Stimulated activated naive CD4-positive, alpha-beta T cell treated with Interleukin-2 at 50 U/mL for 16 hours (primary cell): ENCODE data around the gene CNTNAP4.

ENCODE experiments used
- DNase-seq: peaks from one replicate; lab custom pipeline; 2025; lab: John Stamatoyannopoulos, UW

Gene CNTNAP4

GRCh38 chr16:76276745-76277438, at the start of gene CNTNAP4:
CNTNAP4 (plus strand) TSS chr16:76277401; CDS start chr16:76277663, 262 bp downstream.
- DNase-seq, result no peak

- no peak for DNase-seq
These were observed 48.6 kb upstream of the CNTNAP4 start for GRCh38 chr16:76228546-76229146.

- DNase-seq, result no peak
These were observed 44.5 kb upstream of the CNTNAP4 start for GRCh38 chr16:76232704-76233103.

DNA sequence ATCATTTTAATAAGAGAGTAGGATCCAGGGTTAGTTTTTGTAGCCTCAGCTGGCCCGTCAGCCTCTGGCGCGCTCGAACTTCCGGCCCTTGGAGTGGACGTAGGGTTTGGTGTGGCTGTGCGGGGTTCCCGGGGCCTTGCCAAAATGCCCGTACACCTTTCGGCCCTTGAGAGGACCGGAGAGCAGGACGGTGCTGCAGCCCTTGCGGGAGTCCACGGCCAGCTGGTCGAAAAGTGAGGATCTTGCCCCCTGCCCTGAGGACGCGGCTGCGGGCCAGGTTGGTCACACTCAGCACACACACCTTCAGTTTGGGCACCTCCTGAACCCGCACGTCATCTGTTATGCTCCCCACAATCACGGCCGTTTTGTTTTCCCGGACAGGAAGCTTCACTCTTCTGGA, 42.2 kb upstream of the CNTNAP4 start:
- no peak for DNase-seq

GRCh38 chr16:76235426-76235825, 41.8 kb upstream of the CNTNAP4 start:
- no peak for DNase-seq

DNA sequence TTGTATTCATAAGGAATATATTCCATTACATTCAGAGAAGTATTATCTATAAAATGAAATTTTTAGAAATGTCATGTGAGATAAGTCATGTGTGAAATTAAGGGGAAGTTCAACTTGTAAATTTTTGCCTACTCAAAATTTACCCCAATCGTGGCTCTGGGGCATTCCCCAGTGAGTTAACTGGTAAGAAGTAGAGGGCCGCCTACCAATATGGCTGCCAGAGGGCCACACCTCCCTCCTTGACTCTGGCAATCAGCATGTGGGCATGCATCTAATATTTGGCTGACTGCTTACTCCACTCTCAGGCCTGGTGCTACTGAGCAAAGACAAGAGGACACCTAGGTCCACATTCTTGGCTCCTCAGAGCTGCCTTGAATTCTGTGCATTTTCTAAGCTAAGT, 39.7 kb upstream of the CNTNAP4 start:
- DNase-seq, result no peak

GRCh38 chr16:76241755-76242154, 35.4 kb upstream of the CNTNAP4 start:
- DNase-seq, result no peak

GRCh38 chr16:76243620-76244019, 33.6 kb upstream of the CNTNAP4 start:
- no peak for DNase-seq

DNA sequence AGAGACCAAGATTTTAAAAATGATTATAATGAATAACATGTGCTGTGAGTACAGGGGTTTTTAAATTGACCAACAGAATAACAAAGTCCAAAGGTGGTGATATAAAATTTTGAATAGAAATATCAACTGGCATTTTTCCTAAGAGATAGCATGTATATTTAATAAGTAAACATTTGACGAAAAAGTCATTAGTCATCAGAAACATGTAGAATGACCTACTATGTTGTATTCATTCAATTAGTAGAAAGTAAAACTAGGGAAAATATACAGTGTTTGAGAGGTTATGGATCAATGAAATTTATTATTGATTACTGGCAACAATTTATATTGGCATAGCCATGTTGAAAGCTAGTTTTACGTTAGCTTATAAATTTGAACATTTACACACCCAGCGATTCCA, 30.6 kb upstream of the CNTNAP4 start:
- DNase-seq, result no peak

DNA sequence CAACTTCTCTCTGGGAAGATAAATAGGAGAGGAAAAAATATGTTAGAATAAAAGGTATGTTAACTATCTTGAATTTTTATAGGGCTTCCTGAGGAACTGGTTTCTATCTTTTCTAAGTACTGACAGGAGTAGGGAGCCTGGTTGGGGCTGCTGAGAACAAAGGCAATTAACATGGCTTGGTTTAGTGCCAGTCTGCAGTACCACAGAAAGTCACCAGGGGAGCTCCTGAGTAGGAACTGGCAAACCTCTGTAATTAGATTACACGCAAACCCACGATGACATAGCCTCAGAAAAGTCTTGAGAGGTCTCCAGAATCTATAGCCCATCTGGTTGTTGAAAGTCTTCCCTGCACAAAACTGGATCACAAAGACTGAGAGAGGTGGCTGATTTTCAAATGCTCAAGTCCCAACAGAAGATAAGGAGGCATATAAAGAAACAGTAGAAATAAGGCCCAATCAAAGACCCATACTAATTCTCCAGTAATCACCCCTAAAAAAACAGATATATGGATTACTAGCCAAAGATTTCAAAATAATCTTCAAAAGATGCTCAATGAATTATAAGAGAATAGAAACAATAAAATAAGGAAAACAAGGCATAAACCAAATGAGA, 11.7 kb upstream of the CNTNAP4 start:
- DNase-seq, result no peak

DNA sequence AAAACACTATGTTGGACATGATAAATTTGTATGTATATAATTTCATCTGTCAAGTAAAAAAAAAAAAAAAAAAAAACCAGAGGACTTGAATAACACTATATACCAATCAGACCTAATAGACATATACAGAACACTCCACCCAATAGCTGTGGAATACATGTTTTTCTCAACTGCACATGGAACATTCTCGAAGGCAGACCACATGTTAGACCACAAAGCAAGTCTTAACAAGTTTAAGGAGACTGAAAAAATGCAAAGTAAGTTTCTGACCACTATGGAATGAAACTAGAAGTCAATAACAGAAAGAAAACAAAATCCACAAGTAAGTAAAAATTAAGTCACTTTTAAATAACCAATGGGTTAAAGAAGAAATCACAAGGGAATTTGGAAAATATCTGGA, 8.4 kb upstream of the CNTNAP4 start:
- no peak for DNase-seq

DNA sequence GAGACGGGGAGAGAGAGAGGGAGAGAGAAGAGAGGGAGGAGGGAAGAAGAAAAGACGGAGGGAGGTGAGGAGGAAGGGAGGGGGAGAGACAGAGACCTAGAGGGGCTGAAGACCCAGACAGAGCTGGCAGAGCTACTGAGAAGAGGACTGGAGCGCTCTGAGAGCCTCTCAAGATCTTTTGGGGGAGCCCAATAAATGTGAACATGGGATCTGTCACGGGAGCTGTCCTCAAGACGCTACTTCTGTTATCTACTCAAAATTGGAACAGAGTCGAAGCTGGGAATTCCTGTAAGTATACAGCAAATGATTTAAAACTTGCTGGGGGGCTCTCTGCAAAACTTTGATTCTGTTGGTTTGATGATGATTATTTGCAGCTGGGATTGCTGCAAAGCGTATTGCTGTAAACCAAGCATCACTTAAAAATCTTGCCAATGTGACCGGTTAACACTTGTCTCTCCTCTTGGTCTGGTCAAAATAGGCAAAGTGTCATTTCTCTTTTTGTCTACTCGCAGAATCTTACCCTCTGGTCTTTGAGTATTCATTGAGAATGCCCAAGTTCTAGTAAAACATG, 344 bp downstream of the CNTNAP4 start:
- no peak for DNase-seq

DNA sequence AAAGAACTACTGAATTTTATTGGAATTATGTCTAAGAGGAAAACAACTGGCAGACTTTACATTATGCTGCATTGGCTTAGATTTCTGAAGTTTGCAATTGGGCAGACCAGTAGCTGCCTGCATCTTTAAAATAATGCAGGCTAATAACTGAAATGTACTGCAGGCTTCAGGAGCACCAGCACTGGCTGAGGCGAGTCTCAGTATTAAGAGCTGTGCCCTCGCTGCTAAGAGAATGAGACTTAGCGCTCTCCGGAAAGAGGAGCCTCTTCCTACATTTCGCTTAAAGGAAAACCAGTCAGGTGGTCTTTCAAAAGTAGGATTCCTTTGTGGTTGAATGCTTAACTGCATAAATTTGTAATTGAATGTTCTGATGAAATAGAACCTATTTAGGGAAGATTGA, 885 bp downstream of the CNTNAP4 start:
- no peak for DNase-seq

DNA sequence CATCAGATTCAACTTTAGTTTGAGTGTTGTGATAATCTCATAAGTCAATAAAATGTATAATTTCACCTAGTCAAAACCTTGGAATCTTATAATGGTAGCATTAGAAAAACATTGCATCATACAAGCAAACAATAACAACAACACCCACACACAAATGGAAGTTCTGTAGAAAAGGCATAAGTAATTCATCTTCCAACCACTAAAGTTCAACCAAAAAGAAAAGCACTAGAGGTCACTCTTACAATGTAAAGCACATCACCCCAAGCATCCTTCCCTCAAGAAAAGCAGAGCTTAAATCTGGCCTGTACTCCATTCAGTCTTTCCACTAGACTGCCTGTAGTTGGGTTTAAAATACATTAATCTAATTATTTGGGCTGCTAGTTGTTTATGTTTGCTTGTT, 1.8 kb downstream of the CNTNAP4 start:
- DNase-seq, result no peak

DNA sequence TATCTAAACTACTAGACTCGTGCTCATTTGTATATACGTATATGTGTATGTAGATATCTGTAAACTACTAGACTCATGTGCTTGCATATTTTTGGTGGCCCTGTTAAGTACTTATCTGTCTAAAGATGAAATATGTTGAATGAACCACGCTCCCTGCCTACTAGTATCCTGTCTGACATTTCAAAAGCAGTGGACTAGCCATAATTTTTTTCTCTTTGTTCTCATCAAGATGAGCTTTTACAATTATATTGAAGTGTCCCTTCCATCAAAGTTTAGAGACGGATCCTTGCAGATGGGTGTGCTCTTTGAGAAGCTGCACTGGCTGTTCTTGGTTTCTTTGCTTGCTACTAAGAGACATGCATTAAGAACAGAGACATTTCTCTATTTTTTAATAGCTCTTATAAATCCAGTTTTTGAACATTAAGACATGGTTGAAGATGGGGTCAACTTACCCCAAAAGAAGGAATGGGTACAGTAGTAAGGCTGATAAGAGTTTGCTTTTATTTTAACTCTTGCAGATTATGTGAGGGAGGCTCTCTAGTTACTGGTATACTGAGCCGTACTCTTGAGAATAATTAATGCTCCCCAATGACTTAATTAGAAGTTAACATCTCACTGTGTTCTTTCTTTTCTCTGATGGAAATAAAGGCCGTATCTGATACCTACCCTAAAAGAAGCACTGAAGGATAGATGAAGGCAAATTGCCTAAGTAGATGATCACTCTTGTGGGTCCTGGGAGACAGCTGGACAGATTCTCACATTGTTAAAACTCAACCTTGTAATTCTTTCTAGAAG, 3.4 kb downstream of the CNTNAP4 start:
- no peak for DNase-seq

- DNase-seq, result no peak
These were observed 10.3 kb downstream of the CNTNAP4 start for GRCh38 chr16:76287466-76287865.

DNA sequence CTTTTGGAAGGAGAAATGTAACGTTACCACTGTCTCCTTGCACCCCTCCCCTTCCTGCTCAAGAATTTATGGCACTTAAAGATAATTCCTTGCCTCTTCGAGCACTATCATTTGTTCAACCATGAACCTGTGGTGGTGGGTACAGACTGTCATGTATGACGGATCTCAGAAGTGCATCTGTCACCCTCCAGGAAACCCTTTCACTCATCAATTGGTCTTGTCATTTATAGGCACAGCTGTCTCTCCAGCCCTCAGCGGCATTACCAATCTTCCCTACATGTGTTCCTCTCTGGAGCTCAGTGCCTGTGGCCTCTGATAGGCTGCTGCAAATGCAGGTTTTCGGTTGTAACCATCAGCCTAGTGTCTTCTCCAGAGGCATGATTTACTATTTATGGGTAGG, 15.0 kb downstream of the CNTNAP4 start:
- no peak for DNase-seq

GRCh38 chr16:76293980-76294379, 16.8 kb downstream of the CNTNAP4 start:
- DNase-seq, result no peak

- no peak for DNase-seq
These were observed 17.4 kb downstream of the CNTNAP4 start for GRCh38 chr16:76294396-76295214.

GRCh38 chr16:76297941-76298340, 20.7 kb downstream of the CNTNAP4 start:
- DNase-seq, result no peak

DNA sequence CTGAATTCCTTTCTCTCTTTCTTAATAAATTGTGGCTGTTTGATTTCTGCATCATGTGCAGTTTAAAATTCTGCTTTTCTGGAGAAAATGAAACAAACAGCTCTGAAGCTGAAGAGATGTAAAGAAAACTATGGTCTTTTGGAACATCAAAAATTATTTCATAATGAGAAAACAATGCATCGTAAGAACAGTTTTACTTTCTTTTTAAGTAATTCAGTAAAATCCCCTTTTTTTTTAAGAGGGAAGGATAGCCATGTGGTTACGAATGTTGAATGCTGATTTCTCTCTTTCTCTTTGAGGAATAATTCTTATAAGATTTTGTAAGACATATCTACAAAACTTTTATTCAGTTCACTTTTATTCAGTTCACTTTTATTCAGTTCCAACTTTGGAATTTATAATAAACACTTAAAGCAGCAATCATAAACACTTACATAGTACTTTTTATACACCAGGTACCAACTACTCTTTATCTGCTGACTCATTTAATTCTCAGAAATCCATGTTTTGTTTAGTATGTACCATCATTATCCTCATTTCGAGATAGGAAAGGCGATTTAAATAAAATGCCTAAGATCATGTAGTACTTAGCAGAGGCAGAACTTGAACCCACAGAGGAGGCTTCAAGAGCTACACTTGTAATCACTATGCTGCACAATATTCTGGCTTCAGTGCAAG, 26.6 kb downstream of the CNTNAP4 start:
- DNase-seq, result no peak
